ENCODE measurements around the gene SLC7A11.

Gene SLC7A11

DNA sequence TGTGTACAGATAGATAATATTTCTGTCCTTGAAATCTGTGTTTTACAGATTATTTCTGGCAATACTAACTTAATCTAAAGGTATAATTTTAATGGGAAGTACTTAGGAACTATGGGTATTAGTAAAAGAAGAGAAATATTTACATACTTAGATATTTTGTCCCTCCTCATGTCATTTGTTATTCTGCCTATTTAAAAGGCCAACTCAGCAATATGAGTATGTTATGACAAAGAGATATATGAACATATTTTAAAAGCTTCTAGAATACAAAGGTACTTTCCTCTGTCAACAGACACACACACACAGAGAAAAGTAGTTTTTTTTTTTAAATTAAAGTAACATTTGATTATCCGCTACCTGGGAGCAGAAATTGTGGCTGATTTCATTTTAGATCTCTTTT, 7.9 kb downstream of the SLC7A11 start:
- no peak for TF ChIP-seq GATA3 (IDR thresholded peaks at IDR 0.05; ENCODE audit: low read depth, low read length)
- no peak for TF ChIP-seq GATA2 (IDR thresholded peaks at IDR 0.05; ENCODE audit: low read depth, low read length)

DNA sequence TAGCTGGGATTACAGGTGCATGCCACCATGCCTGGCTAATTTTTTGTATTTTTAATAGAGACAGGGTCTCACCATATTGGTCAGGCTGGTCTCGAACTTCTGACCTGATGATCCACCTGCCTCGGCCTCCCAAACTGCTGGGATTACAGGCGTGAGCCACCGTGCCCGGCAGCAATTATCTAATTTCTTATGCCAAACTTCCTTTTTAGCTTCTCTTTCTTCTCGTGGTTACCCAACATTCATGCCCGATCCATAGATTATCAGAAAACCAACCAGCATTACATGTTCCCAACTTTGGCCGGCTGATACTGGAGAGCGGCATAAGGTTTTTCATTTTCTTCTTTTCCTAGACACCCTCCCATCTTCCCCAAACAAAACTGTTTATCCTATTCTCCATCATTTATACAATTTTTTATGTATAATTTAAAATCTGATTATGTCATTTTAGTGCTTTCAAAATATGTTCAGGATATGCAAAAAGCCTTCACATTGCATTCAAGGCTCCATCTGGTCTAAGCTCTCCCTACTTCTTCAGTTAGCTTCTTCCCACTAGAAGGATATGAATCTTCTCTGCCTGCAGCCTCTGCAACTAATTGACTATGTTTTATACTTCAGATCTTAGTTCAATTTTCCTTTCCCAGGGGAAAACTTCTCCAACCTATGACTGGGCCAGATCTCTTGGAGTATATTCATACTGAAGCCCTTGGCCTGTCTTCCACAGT, 8.7 kb downstream of the SLC7A11 start:
- TF ChIP-seq GATA3 (IDR thresholded peaks at IDR 0.05; ENCODE audit: low read depth, low read length) (no peak), GATA2 (IDR thresholded peaks at IDR 0.05; ENCODE audit: low read depth, low read length) (no peak)

DNA sequence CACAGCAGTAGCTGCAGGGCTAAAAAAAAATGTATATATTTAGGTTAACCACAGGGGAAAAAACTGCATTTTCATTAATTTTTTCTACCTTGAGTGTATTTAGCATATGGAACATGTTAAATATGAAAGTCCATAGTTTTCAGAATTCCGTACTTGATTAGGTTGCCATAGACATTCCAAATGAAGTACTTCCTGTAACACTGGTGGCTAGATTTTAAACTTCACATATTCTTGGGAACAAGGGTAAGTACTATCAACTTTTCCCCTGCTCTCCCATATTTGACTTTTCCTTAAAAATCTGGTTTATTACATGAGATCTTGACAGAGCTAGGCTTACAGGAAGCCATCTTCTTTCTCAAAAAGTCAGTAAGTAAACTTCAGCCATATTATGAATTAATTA, 9.8 kb downstream of the SLC7A11 start:
- no peak for TF ChIP-seq GATA2 (IDR thresholded peaks at IDR 0.05; ENCODE audit: low read depth, low read length)
- no peak for TF ChIP-seq GATA3 (IDR thresholded peaks at IDR 0.05; ENCODE audit: low read depth, low read length)

DNA sequence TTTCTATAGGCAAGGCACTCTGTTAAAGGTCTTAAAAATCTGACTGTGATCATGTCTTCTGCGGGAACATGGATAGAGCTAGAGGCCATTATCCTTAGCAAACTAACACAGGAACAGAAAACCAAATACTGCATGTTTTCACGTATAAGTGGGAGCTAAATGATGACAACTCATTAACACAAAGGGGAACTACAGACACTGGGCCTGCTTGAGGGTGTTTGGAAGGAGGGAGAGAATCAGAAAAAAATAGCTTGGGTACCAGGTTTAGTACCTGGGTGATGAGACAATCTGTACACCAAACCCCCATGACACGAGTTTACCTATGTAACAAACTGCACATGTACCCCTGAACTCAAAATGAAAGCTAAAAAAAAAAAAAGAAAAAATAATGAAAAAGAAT, 12.1 kb downstream of the SLC7A11 start:
- no peak for TF ChIP-seq GATA2 (IDR thresholded peaks at IDR 0.05; ENCODE audit: low read depth, low read length)
- no peak for TF ChIP-seq GATA3 (IDR thresholded peaks at IDR 0.05; ENCODE audit: low read depth, low read length)

DNA sequence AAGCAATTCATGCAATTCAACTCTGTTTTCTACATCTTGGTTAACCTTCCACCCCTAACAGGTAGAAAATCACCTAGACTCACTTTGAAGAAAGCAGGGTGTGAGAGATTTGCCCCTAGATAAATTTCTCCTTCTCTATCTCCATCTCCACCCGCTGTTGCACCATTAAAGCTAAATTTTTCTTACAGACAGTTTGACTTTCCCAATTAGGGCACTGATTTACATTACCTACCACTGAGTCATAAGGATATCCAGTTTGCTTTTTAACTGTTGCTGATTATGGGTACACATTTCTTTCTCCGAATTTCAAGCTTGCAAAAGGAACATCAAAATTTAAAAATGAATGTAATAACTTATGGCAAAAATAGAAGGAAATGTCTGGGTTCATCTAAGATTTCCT, 13.0 kb downstream of the SLC7A11 start:
- TF ChIP-seq GATA3 (IDR thresholded peaks at IDR 0.05; ENCODE audit: low read depth, low read length) (no peak), GATA2 (IDR thresholded peaks at IDR 0.05; ENCODE audit: low read depth, low read length) (no peak)

DNA sequence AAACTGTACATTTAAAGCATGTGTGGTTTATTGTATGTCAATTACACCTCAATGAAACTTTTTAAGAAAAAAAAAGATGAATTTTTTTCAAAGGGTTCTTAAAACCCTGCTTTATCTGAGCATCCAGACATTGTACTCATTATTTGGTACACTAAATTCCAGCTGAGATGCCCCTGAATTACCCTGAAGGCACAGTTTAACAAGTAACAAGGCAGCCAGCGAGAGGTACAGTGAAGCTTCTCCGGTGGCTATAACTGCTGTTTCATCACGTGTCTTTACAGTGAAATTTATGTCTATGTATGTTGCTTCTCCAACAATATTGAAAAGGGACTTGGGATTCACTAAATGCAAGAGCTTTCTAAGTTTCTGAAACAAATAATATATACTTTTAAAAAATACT, 15.8 kb downstream of the SLC7A11 start:
- no peak for TF ChIP-seq GATA2 (IDR thresholded peaks at IDR 0.05; ENCODE audit: low read depth, low read length)
- no peak for TF ChIP-seq GATA3 (IDR thresholded peaks at IDR 0.05; ENCODE audit: low read depth, low read length)

DNA sequence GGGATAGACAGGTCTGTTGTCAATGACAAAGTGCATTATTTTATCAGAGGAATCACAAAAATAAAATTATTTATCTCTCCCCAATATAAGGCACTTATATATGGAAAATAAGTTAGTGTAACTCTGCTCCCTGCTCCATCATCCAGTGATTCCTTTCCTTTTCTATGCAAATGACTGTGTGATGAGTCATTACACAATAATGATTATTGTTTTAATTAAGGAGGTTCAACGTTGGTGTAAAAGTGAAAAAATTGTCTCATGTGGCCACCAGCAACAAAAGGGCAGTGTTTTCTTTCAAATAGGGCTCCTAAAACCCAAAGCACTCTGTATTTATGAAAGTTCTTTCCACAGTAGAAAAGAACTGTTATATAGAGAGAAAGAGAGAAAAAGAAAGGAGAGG, 16.7 kb downstream of the SLC7A11 start:
- TF ChIP-seq GATA2 (IDR thresholded peaks at IDR 0.05; ENCODE audit: low read depth, low read length) (no peak), GATA3 (IDR thresholded peaks at IDR 0.05; ENCODE audit: low read depth, low read length) (no peak)

DNA sequence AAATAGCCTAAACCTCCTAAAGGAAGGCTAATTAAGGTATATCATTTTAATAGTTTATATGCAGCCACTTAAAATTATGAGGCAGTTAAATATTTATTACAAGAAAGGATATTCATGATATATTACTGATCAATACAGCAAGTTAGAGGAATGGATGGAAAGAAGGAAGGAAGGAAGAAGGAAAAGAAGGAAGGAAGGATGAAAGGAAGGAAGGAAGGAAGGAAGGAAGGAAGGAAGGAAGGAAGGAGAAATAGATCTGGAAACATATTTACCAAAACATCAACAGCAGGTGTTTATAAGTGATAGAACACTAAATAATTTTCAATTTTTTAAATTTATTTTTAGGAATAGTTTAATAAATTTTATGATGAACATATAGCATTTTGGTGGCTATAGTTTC, 17.5 kb downstream of the SLC7A11 start:
- TF ChIP-seq GATA3 (IDR thresholded peaks at IDR 0.05; ENCODE audit: low read depth, low read length) (no peak), GATA2 (IDR thresholded peaks at IDR 0.05; ENCODE audit: low read depth, low read length) (no peak)

DNA sequence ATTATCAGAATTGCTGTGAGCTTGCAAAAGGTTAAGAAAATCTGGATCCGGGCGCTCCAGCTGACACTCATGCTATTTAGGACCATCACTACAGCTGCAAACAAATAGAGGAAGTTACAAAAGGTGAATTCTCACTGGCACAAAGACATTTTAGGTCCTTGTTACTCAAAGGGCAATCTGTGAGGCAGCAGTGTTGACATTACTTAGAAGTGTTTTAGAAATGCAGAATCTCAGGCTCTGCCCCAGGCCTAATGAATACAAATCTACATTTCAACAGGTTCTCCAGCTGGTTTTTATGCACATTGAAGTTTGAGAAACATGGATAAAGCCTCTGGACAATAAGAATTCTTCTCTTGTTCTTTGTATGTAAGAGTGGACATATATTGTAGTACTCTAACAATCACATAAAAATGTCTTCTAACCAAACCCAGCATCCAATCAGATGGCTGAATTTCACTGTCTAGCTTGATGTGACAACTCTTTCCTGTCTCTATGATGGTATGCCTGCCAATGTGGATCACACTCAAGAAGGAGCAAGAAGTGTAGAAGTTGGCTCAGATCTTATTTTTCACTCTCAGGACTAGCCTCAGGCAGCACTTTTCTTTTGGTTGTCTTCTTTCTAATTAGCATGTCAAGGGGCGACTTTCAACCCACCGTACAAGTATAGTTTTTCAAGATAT, 18.8 kb downstream of the SLC7A11 start:
- TF ChIP-seq GATA3 (IDR thresholded peaks at IDR 0.05; ENCODE audit: low read depth, low read length): no peak
- TF ChIP-seq GATA2 (IDR thresholded peaks at IDR 0.05; ENCODE audit: low read depth, low read length): no peak

DNA sequence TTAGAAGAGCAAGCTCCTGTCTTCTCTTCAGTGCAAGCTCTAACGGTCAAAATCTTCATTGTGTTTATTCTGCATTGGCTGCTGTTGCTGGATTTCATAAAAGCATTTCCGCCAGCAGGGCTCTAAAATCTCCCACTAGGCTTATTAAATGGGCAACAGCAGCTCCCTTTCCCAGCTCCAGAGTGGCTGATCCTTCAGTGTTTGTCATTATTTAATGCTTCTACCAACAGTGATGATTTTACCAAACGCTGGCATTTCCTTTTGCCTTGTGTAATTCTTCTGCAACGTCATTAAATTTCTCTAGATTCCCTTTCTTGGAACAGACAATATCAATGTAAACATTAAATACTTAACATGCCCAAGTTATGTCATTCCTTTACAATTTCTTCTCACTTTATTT, 20.1 kb downstream of the SLC7A11 start:
- TF ChIP-seq GATA2 (IDR thresholded peaks at IDR 0.05; ENCODE audit: low read depth, low read length) (no peak), GATA3 (IDR thresholded peaks at IDR 0.05; ENCODE audit: low read depth, low read length) (no peak)

DNA sequence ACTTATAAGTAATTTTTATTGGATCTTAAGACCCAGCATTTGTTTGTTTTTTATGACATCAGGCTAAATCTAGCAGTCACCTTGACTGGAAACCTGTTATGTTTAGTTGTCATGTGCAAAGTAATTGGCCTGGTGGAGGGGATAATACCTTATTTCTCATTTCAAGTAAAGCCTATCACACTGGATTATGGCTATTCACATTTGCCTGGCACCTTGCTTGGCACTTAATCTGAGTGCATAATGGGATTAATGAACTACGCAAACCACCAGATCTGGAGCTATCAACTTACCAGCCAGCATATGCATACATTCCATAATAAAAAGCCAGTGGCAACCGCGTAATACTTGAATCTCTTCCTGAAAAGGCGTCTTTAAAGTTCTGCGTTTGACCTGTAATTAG, 23.2 kb downstream of the SLC7A11 start:
- TF ChIP-seq GATA2 (IDR thresholded peaks at IDR 0.05; ENCODE audit: low read depth, low read length) (no peak), GATA3 (IDR thresholded peaks at IDR 0.05; ENCODE audit: low read depth, low read length) (no peak)

DNA sequence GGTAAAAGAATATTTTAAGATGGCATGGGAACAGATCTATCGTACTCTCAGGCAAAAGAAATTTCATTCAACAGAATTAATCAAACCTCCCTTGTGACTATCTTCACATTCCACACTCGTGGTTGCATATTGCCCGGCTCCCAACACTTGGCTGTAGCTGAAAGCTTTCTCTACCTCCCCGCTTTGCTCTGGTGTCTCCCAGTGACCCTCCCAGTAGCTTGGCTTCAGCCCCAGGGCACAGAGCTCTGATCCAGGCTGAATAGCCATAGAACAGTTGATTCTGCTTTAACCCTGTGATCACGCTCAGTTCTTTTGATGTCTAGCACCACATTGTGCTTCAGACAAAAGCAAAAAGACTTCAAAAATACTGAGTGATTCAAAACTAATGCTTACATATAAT, 24.6 kb downstream of the SLC7A11 start:
- TF ChIP-seq GATA3 (IDR thresholded peaks at IDR 0.05; ENCODE audit: low read depth, low read length) (no peak), GATA2 (IDR thresholded peaks at IDR 0.05; ENCODE audit: low read depth, low read length) (no peak)

DNA sequence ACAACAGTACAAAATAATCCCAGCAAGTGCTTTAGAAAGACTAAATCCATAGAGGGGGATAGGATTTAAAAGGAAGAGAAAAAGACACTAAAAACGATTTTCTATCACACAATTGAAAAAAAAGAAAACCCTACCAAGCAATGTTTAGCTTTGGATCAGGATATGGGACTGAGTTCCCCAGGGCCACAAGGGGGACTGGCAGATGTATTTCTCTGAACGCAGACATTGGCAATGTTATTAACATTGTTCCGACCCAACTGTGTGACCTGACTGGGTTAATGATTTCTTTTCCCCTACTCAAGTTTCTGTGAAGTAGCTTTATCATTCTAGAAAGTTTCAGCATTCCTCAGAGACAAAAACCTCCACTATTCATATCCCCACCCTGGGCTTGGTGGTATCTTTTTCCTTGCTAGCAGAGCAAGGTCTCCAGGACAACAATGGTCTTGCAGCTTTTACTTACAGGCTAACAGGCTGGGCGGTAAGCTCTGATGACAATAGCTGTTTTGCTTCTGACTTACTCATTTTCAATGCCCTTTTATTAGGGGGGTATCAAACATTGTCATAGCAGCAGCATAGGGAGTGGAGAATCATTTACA, 25.8 kb downstream of the SLC7A11 start:
- no peak for TF ChIP-seq GATA2 (IDR thresholded peaks at IDR 0.05; ENCODE audit: low read depth, low read length)
- no peak for TF ChIP-seq GATA3 (IDR thresholded peaks at IDR 0.05; ENCODE audit: low read depth, low read length)

DNA sequence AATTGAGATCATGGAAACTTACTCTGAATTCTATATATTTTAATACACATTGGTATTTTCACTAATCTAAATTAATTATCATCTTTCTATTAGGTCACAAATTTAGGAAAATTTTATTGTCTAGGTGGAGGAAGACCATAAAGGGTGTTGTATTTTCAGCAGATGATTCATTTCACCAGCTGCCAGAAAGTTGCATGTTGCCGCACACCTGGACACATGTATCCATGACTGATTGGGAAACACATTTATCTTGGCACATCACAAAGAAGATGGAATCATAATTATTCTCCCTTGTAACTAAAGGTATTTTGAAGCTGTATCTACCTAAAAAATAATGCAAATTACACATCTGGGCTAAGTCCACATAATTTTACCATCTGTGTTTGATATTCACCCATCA, 33.1 kb downstream of the SLC7A11 start:
- TF ChIP-seq GATA3 (IDR thresholded peaks at IDR 0.05; ENCODE audit: low read depth, low read length) (no peak), GATA2 (IDR thresholded peaks at IDR 0.05; ENCODE audit: low read depth, low read length) (no peak)
